HL-60/S4 (cell line): ENCODE results near the gene ACACB.

ENCODE experiments used
- in situ Hi-C: fragments of 300-500 bp; cut with MboI; formaldehyde crosslinking; loops from 2 replicates; pipeline ENCODE4 v1.14.3; 2022; ENCODE audit warnings: low sequenced_read_pairs

The ACACB gene

GRCh38 chr12:109241936-109242335 is 125.5 kb downstream of the ACACB start:
- in situ Hi-C loops, result no loop called here

GRCh38 chr12:109244073-109244472 is 127.7 kb downstream of the ACACB start:
- in situ Hi-C loops, result no loop called here

- in situ Hi-C loops, result no loop called here
Observed at GRCh38 chr12:109246221-109246620, 129.8 kb downstream of the ACACB start.

- in situ Hi-C loops, result no loop called here
Observed at GRCh38 chr12:109247831-109248654, 131.7 kb downstream of the ACACB start.

- in situ Hi-C loops, result no loop called here
Observed at GRCh38 chr12:109250523-109250922, 134.1 kb downstream of the ACACB start.

- in situ Hi-C loops, result no loop called here
Observed at GRCh38 chr12:109252799-109253198, 136.4 kb downstream of the ACACB start.

GRCh38 chr12:109253913-109254544 is 137.6 kb downstream of the ACACB start:
- in situ Hi-C loops, result no loop called here

GRCh38 chr12:109255377-109255776 is 139.0 kb downstream of the ACACB start:
- in situ Hi-C loops, result no loop called here

GRCh38 chr12:109256011-109256410 is 139.6 kb downstream of the ACACB start:
- in situ Hi-C loops, result no loop called here

GRCh38 chr12:109258201-109258600 is 141.8 kb downstream of the ACACB start:
- in situ Hi-C loops, result no loop called here

GRCh38 chr12:109258607-109259544 is 142.5 kb downstream of the ACACB start:
- in situ Hi-C loops, result no loop called here

- in situ Hi-C loops, result no loop called here
Observed at GRCh38 chr12:109259545-109259895, 143.1 kb downstream of the ACACB start.

GRCh38 chr12:109261087-109261486 is 144.7 kb downstream of the ACACB start:
- in situ Hi-C loops, result loop anchor here (5.0 kb wide), 1 partner anchor 126 kb away; no protein-coding TSS in a partner anchor

GRCh38 chr12:109261939-109262338 is 145.6 kb downstream of the ACACB start:
- in situ Hi-C loops, result loop anchor here (5.0 kb wide), 1 partner anchor 125 kb away; no protein-coding TSS in a partner anchor

GRCh38 chr12:109263439-109263838 is 147.1 kb downstream of the ACACB start:
- in situ Hi-C loops, result loop anchor here (5.0 kb wide), 1 partner anchor 124 kb away; no protein-coding TSS in a partner anchor

GRCh38 chr12:109264095-109264942 is 147.9 kb downstream of the ACACB start:
- in situ Hi-C loops, result loop anchor here (5.0 kb wide), 1 partner anchor 123 kb away; no protein-coding TSS in a partner anchor

- in situ Hi-C loops, result loop anchor here (5.0 kb wide), 1 partner anchor 122 kb away; no protein-coding TSS in a partner anchor
Observed at GRCh38 chr12:109264943-109265650, 148.7 kb downstream of the ACACB start.

- in situ Hi-C loops, result no loop called here
Observed at GRCh38 chr12:109266106-109266879, 149.9 kb downstream of the ACACB start.

GRCh38 chr12:109267361-109267760 is 151.0 kb downstream of the ACACB start:
- in situ Hi-C loops, result no loop called here
